Transverse colon (tissue), 4 donors: ENCODE measurements around the gene CCDC90B. TPM values are rescaled to one million over a fixed set of nuclear protein-coding genes. Genes with fewer than 3 reads are reported as not detected.

Experiments
- DNase-seq: peaks from one replicate; pipeline ENCODE4 v3.0.0-alpha.2; 2019
- H3K27ac ChIP-seq, 4 donors: fragments of 200-600 bp; sonication (generic); 2 replicates each; pipeline ENCODE4 v1.5.1; 2016 to 2018; ENCODE audit warnings: inconsistent platforms in 4 of 4
- H3K27me3 ChIP-seq: fragments of 200-600 bp; sonication (generic); 2 replicates; pipeline ENCODE4 v1.5.1; 2017; ENCODE audit warnings: inconsistent platforms
- H3K36me3 ChIP-seq, 4 donors: fragments of 200-600 bp; sonication (generic); 2 replicates each; pipeline ENCODE4 v1.5.1; 2017 to 2019; ENCODE audit warnings: inconsistent platforms in 4 of 4
- H3K4me1 ChIP-seq, 4 donors: fragments of 200-600 bp; sonication (generic); 2 replicates each; pipeline ENCODE4 v1.5.1; 2017 to 2020; ENCODE audit warnings: inconsistent platforms in 4 of 4
- H3K4me3 ChIP-seq, 4 donors: fragments of 200-600 bp; sonication (generic); 1 replicate in 1 of 4; 2 replicates in 3 of 4; pipeline versions ENCODE4 v1.5.1 to v1.6.1; 2017 to 2019; ENCODE audit warnings: inconsistent platforms in 4 of 4
- H3K9me3 ChIP-seq, 2 donors: fragments of 200-600 bp; sonication (generic); 2 replicates each; pipeline ENCODE4 v1.5.1; 2017 to 2019; ENCODE audit warnings: inconsistent platforms in 2 of 2
- EP300 ChIP-seq: sonication (generic); formaldehyde crosslinking; IDR thresholded peaks from one replicate; pipeline ENCODE4 v1.6.1; 2017; ENCODE audit warnings: antibody characterized with exemption, low read depth
- POLR2A ChIP-seq: fragments of 450-650 bp; IDR thresholded peaks from one replicate; pipeline ENCODE4 v1.6.1; 2016; ENCODE audit warnings: antibody characterized with exemption, mild to moderate bottlenecking, moderate library complexity
- POLR2AphosphoS5 ChIP-seq, 3 donors: sonication (generic); formaldehyde crosslinking; IDR thresholded peaks; one replicate each; pipeline ENCODE4 v1.6.1; 2016; ENCODE audit warnings: antibody characterized with exemption in 3 of 3
- WGBS, 2 donors: methylation state at CpG; one replicate each; pipeline ENCODE4 v1.1.5; 2018; ENCODE audit warnings: low coverage in 1 of 2; 5-methylcytosine and 5-hydroxymethylcytosine counted together
- in situ Hi-C, 4 donors: fragments of 200-750 bp; cut with MboI; loops; one replicate each; pipeline versions ENCODE4 v1.15.0 to v1.15.1; 2017; ENCODE audit warnings: low sequenced_read_pairs in 3 of 4, low pct_ligation_motif_present in 1 of 4, low pct_unique_long_range_greater_than_20kb in 1 of 4
- intact Hi-C: fragments of 100-400 bp; cut with DNase I; formaldehyde crosslinking; loops from one replicate; pipeline ENCODE4 v1.15.1; 2023; ENCODE audit warnings: low total_unique reads
- small RNA-seq, 4 donors: library from RNA; depleted of rRNA; stranded (forward); fragments of <200 nt; gene quantifications; one replicate each; pipeline ENCODE3, GENCODE V24; 2016
- total RNA-seq, 4 donors: library from RNA; depleted of rRNA; stranded (reverse); fragments of >200 nt; gene quantifications; one replicate each; pipeline ENCODE4 v1.1.0, GENCODE V29; 2016
- TF ChIP-seq, protein P1 (sequence below), 5 experiments: fragments of 200-600 bp in 3 of 5; fragments of 450-650 bp in 2 of 5; sonication (generic) in 3 of 5; IDR thresholded peaks; 1 replicate in 2 of 5; 2 replicates in 3 of 5; pipeline ENCODE4 v1.5.1; 2016 to 2017; ENCODE audit warnings: antibody characterized with exemption in 5 of 5, inconsistent platforms in 3 of 5, mild to moderate bottlenecking in 2 of 5, moderate library complexity in 1 of 5

Gene CCDC90B
- total RNA-seq, 4 donors from 2014 or later: 3.4 to 40.6 (median 21.6) TPM

GRCh38 chr11:83222499-83222898 lies 63.7 kb downstream of the CCDC90B start:
- in situ Hi-C loops (no loop called here), intact Hi-C loops (no loop called here)
- H3K27ac ChIP-seq: no peak overlapping the region
- TF ChIP-seq, protein P1, sequence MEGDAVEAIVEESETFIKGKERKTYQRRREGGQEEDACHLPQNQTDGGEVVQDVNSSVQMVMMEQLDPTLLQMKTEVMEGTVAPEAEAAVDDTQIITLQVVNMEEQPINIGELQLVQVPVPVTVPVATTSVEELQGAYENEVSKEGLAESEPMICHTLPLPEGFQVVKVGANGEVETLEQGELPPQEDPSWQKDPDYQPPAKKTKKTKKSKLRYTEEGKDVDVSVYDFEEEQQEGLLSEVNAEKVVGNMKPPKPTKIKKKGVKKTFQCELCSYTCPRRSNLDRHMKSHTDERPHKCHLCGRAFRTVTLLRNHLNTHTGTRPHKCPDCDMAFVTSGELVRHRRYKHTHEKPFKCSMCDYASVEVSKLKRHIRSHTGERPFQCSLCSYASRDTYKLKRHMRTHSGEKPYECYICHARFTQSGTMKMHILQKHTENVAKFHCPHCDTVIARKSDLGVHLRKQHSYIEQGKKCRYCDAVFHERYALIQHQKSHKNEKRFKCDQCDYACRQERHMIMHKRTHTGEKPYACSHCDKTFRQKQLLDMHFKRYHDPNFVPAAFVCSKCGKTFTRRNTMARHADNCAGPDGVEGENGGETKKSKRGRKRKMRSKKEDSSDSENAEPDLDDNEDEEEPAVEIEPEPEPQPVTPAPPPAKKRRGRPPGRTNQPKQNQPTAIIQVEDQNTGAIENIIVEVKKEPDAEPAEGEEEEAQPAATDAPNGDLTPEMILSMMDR (IDR thresholded peaks at IDR 0.05): no peak
- TF ChIP-seq POLR2AphosphoS5 (IDR thresholded peaks at IDR 0.05) (no peak), POLR2A (no peak), EP300 (no peak)
- DNase-seq: no peak
- no peaks in the 10 kb centered on the region for H3K9me3 ChIP-seq
- no peaks in the 10 kb centered on the region for H3K27me3 ChIP-seq
- H3K4me1 ChIP-seq: no peaks in the 10 kb centered on the region
- WGBS, 2 donors: 83% methylated on average over 1 of the region's 1 CpG; no CpG with 5 or more reads in 1 of the 2 donors
- no peaks in the 10 kb centered on the region for H3K36me3 ChIP-seq
- no peak overlapping the region for H3K4me3 ChIP-seq

GRCh38 chr11:83221694-83222093 lies 64.5 kb downstream of the CCDC90B start:
- Histone ChIP-seq H3K27ac (no peak overlapping the region), H3K4me3 (no peak overlapping the region), H3K4me1 (no peaks in the 10 kb centered on the region), H3K27me3 (no peaks in the 10 kb centered on the region), H3K36me3 (no peaks in the 10 kb centered on the region), H3K9me3 (no peaks in the 10 kb centered on the region)
- TF ChIP-seq, protein P1 (IDR thresholded peaks at IDR 0.05): no peak
- TF ChIP-seq EP300 (no peak), POLR2A (no peak), POLR2AphosphoS5 (IDR thresholded peaks at IDR 0.05) (no peak)
- in situ Hi-C loops (no loop called here), intact Hi-C loops (no loop called here)
- DNase-seq: no peak

GRCh38 chr11:83220260-83220659 lies 65.9 kb downstream of the CCDC90B start:
- Histone ChIP-seq H3K4me1 (no peaks in the 10 kb centered on the region), H3K27ac (no peak overlapping the region), H3K9me3 (no peaks in the 10 kb centered on the region), H3K36me3 (no peaks in the 10 kb centered on the region), H3K4me3 (no peak overlapping the region), H3K27me3 (no peaks in the 10 kb centered on the region)
- in situ Hi-C loops: no loop called here
- WGBS, 2 donors: 86 to 87% methylated on average over 2 to 10 of the region's 10 CpGs
- intact Hi-C loops: no loop called here
- TF ChIP-seq POLR2A (no peak), EP300 (no peak), POLR2AphosphoS5 (IDR thresholded peaks at IDR 0.05) (no peak)
- TF ChIP-seq, protein P1 (IDR thresholded peaks at IDR 0.05): no peak
- DNase-seq: no peak

DNA sequence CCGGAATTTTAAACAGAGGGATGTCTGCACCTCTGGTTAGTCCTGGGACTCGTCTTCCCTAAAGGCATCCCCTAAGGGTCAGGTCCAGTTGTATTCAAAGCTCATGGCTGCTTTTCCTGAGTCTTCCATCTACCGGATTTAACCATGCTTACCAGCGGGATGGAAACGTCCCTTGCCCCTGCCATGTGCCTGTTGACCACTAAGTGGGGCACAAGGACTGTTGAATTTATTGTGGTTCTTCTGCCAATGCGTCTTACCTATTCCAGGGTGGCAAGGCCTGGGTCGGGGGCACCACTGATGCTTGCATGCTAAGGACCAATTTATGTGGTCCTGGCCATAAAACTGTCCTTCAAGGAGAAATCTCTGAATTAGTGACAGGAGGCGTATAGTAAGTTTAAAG lies 67.1 kb downstream of the CCDC90B start:
- intact Hi-C loops (no loop called here), in situ Hi-C loops (no loop called here)
- Histone ChIP-seq H3K27ac (no peak overlapping the region), H3K9me3 (no peaks in the 10 kb centered on the region), H3K4me1 (no peaks in the 10 kb centered on the region), H3K27me3 (no peaks in the 10 kb centered on the region), H3K4me3 (no peak overlapping the region), H3K36me3 (peaks cover 0 to 1% (median 0%) of the 10 kb centered on the region in 4 donors)
- TF ChIP-seq POLR2AphosphoS5 (IDR thresholded peaks at IDR 0.05) (no peak), POLR2A (no peak), EP300 (no peak)
- TF ChIP-seq, protein P1 (IDR thresholded peaks at IDR 0.05): no peak
- no peak for DNase-seq
- WGBS, 2 donors: 80 to 100% methylated on average over 1 to 8 of the region's 8 CpGs

Small RNA genes lying within 50 kb of the gene (small RNA-seq; reads per million reads assigned to genes)
- 0 reads per million in 4 donors for gene AP000873.5

Other genes starting within 250 kb of the CCDC90B start
- 10 to 100 TPM in 3 of 4 donors, 1 to 10 TPM in 1; 2.2 to 29.9 (median 14.5) TPM for gene RAB30, start 214.5 kb downstream of the CCDC90B start, total RNA-seq
- 100 to 1,000 TPM in 2 of 4 donors, 10 to 100 TPM in 2; 81.1 to 346 (median 154) TPM for gene PCF11, start 129.2 kb downstream of the CCDC90B start, total RNA-seq
- 10 to 100 TPM in 1 of 4 donors, 1 to 10 TPM in 3; 5.6 to 11.5 (median 8.9) TPM for gene ANKRD42, start 92.7 kb downstream of the CCDC90B start, total RNA-seq